Tibial nerve (tissue), 4 donors: ENCODE data around the gene UBE2E1. TPM values are rescaled to one million over a fixed set of nuclear protein-coding genes. Genes with fewer than 3 reads are reported as not detected.

Source experiments
- DNase-seq, 2 donors: peaks; one replicate each; pipeline ENCODE4 v3.0.0-alpha.2; 2019; ENCODE audit warnings: low spot score in 2 of 2
- H3K27ac ChIP-seq, 4 donors: fragments of 200-600 bp; sonication (generic) in 3 of 4; one replicate each; pipeline ENCODE4 v1.5.1; 2017 to 2019; ENCODE audit warnings: mild to moderate bottlenecking in 1 of 4
- H3K27me3 ChIP-seq, 2 donors: fragments of 200-600 bp; sonication (generic) in 1 of 2; one replicate each; pipeline versions ENCODE4 v1.5.1 to v1.6.0; 2017 to 2019
- H3K36me3 ChIP-seq, 3 donors: fragments of 200-600 bp; sonication (generic); one replicate each; pipeline ENCODE4 v1.5.1; 2018 to 2019
- H3K4me1 ChIP-seq, 4 donors: fragments of 200-600 bp; sonication (generic) in 3 of 4; one replicate each; pipeline ENCODE4 v1.5.1; 2017 to 2019
- H3K4me3 ChIP-seq, 4 donors: fragments of 200-600 bp; sonication (generic) in 3 of 4; one replicate each; pipeline ENCODE4 v1.5.1; 2017 to 2019; ENCODE audit warnings: mild to moderate bottlenecking in 1 of 4, moderate library complexity in 1 of 4
- H3K9me3 ChIP-seq, 4 donors: fragments of 200-600 bp; sonication (generic) in 3 of 4; one replicate each; pipeline ENCODE4 v1.5.1; 2017 to 2019
- EP300 ChIP-seq, 2 donors: sonication (generic); formaldehyde crosslinking; IDR thresholded peaks; one replicate each; pipeline ENCODE4 v1.6.1; 2017; ENCODE audit warnings: antibody characterized with exemption in 2 of 2, mild to moderate bottlenecking in 1 of 2
- POLR2A ChIP-seq, 2 donors: fragments of 450-650 bp; IDR thresholded peaks; one replicate each; pipeline ENCODE4 v1.6.1; 2017; ENCODE audit warnings: antibody characterized with exemption in 2 of 2, mild to moderate bottlenecking in 2 of 2, moderate library complexity in 2 of 2
- WGBS, 2 donors: methylation state at CpG; one replicate each; pipeline ENCODE4 v1.1.5; 2018; 5-methylcytosine and 5-hydroxymethylcytosine counted together
- total RNA-seq, 4 donors: library from RNA; depleted of rRNA; stranded (reverse); fragments of >200 nt; gene quantifications; one replicate each; pipeline ENCODE4 v1.1.0, GENCODE V29; 2016
- TF ChIP-seq, protein P1 (sequence below), 5 experiments: fragments of 200-600 bp in 3 of 5; fragments of 450-650 bp in 2 of 5; sonication (generic) in 3 of 5; IDR thresholded peaks; one replicate each; pipeline ENCODE4 v1.5.1; 2016 to 2019; ENCODE audit warnings: antibody characterized with exemption in 5 of 5, mild to moderate bottlenecking in 3 of 5, moderate library complexity in 2 of 5

UBE2E1 gene
- total RNA-seq, 4 donors from 2014 or later, result 55.1 to 132 (median 99.5) TPM

DNA sequence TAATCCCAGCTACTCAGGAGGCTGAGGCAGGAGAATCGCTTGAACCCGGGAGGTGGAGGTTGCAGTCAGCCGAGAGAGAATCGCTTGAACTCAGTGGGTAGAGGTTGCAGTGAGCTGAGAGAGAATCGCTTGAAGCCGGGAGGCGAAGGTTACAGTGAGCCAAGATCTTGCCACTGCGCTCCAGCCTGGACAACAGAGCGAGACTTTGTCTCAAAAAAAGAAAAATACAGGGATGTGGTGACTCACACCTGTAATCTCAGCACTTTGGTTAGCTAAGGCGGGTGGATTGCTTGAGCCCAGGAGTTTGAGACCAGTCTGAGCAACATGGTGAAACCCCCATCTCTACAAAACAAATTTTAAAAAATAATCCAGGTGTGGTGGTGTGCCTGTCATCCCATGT is 26.8 kb downstream of the UBE2E1 start:
- peaks cover 0 to 58% (median 13%) of the 10 kb centered on the region in 4 donors for H3K4me1 ChIP-seq
- 96 to 98% methylated on average over 10 of the region's 10 CpGs for WGBS, 2 donors

DNA sequence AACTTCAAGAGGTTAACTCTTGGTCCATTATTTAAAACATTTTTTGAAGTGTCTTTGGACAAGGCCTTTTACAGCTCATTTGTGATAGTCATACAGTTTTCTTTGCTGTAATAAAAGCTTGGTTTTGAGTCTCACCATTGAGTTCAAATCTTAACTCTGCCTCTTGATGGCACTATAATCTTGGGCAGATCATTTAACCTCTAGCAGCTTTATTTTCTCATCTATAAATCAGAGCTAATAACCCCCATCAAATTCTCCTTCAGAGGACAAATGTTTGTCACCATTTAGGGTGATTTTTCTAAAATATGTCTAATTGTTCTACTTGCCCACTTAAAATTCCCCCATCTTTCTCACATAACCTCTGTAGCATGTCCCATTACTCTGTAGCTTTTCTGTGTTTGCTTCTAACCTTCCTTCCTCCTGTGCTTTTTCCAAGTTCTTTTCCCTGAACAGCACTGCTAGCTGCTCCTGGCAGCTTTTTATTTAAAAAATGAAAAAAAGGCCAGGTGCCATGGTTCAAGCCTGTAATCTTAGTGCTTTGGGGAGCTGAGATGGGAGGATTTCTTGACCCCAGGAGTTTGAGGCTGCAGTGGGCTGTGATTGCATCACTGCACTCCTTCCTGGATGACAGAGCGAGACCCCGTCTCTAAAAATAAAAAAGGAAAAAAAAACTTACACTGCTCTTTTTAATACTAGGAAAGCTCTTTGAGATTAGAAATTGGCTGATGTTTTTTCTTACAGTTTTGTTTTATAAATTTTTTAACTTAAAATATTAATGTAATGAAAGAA is 28.5 kb downstream of the UBE2E1 start:
- H3K4me3 ChIP-seq, result no peak overlapping the region
- H3K4me1 ChIP-seq, result peaks cover 0 to 55% (median 12%) of the 10 kb centered on the region in 4 donors
- DNase-seq, result no peak
- H3K27me3 ChIP-seq, result no peaks in the 10 kb centered on the region
- no peaks in the 10 kb centered on the region for H3K36me3 ChIP-seq
- no peaks in the 10 kb centered on the region for H3K9me3 ChIP-seq
- 65 to 70% methylated on average over 2 of the region's 2 CpGs for WGBS, 2 donors
- H3K27ac ChIP-seq, result no peak overlapping the region
- TF ChIP-seq, protein P1, sequence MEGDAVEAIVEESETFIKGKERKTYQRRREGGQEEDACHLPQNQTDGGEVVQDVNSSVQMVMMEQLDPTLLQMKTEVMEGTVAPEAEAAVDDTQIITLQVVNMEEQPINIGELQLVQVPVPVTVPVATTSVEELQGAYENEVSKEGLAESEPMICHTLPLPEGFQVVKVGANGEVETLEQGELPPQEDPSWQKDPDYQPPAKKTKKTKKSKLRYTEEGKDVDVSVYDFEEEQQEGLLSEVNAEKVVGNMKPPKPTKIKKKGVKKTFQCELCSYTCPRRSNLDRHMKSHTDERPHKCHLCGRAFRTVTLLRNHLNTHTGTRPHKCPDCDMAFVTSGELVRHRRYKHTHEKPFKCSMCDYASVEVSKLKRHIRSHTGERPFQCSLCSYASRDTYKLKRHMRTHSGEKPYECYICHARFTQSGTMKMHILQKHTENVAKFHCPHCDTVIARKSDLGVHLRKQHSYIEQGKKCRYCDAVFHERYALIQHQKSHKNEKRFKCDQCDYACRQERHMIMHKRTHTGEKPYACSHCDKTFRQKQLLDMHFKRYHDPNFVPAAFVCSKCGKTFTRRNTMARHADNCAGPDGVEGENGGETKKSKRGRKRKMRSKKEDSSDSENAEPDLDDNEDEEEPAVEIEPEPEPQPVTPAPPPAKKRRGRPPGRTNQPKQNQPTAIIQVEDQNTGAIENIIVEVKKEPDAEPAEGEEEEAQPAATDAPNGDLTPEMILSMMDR (IDR thresholded peaks at IDR 0.05), result peak in 1 of 5 experiments; percentile 22
- TF ChIP-seq EP300 (IDR thresholded peaks at IDR 0.05), result no peak
- no peak for TF ChIP-seq POLR2A (IDR thresholded peaks at IDR 0.05)

More for the DNA sequence above, 26.8 kb downstream of the UBE2E1 start:
- no peak for DNase-seq
- Histone ChIP-seq H3K4me3 (no peak overlapping the region), H3K36me3 (no peaks in the 10 kb centered on the region), H3K27ac (no peak overlapping the region), H3K9me3 (no peaks in the 10 kb centered on the region), H3K27me3 (no peaks in the 10 kb centered on the region)
- no peak for TF ChIP-seq POLR2A (IDR thresholded peaks at IDR 0.05)
- TF ChIP-seq, protein P1 (IDR thresholded peaks at IDR 0.05), result no peak
- no peak for TF ChIP-seq EP300 (IDR thresholded peaks at IDR 0.05)

DNA sequence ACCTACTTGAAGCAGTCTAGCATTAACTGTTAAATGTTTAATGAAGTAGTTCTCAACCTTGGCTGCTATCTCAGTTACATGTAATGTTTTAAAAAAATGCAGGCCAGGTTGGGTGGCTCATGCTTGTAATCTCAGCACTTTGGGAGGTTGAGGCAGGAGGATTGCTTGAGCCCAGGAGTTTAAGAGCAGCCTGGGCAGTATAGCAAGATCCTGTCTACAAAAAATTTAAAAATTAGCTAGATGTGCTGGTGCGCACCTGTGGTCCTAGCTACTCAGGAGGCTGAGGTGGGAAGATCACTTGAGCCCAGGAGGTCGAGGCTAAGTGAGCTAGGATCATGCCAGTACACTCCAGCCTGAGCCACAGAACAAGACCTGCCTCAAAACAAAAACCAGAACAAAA is 29.3 kb downstream of the UBE2E1 start:
- 97 to 100% methylated on average over 2 of the region's 2 CpGs for WGBS, 2 donors
- Histone ChIP-seq H3K27ac (no peak overlapping the region), H3K27me3 (no peaks in the 10 kb centered on the region), H3K4me3 (no peak overlapping the region), H3K9me3 (no peaks in the 10 kb centered on the region), H3K36me3 (no peaks in the 10 kb centered on the region), H3K4me1 (peaks cover 0 to 47% (median 12%) of the 10 kb centered on the region in 4 donors)
- no peak for TF ChIP-seq POLR2A (IDR thresholded peaks at IDR 0.05)
- TF ChIP-seq, protein P1 (IDR thresholded peaks at IDR 0.05), result no peak
- TF ChIP-seq EP300 (IDR thresholded peaks at IDR 0.05), result no peak
- DNase-seq, result no peak

DNA sequence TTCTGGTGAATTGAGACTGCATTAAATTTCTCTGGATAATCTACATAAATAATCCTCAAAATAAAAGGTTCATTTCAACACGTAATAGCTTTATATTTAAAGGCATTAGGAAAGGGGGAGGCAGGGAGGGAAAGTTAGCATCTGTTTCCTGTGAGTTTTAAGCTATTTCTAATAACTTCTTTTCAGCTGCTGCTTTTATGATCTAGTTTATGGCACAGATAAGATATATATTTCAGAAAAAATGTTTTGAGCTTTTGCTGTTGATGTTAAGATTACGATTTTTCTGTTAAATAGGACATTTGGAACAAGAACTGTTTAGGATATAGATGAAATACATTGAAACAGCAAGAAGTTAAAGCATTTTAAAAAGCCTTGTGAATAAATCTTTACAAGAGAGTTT is 30.0 kb downstream of the UBE2E1 start:
- H3K27ac ChIP-seq, result no peak overlapping the region
- no peaks in the 10 kb centered on the region for H3K9me3 ChIP-seq
- DNase-seq, result no peak
- no peak overlapping the region for H3K4me3 ChIP-seq
- H3K27me3 ChIP-seq, result no peaks in the 10 kb centered on the region
- H3K36me3 ChIP-seq, result no peaks in the 10 kb centered on the region
- TF ChIP-seq, protein P1 (IDR thresholded peaks at IDR 0.05), result no peak
- no peak for TF ChIP-seq EP300 (IDR thresholded peaks at IDR 0.05)
- TF ChIP-seq POLR2A (IDR thresholded peaks at IDR 0.05), result no peak
- peaks cover 0 to 43% (median 12%) of the 10 kb centered on the region in 4 donors for H3K4me1 ChIP-seq
- WGBS, 2 donors, result 70 to 75% methylated on average over 2 of the region's 2 CpGs

DNA sequence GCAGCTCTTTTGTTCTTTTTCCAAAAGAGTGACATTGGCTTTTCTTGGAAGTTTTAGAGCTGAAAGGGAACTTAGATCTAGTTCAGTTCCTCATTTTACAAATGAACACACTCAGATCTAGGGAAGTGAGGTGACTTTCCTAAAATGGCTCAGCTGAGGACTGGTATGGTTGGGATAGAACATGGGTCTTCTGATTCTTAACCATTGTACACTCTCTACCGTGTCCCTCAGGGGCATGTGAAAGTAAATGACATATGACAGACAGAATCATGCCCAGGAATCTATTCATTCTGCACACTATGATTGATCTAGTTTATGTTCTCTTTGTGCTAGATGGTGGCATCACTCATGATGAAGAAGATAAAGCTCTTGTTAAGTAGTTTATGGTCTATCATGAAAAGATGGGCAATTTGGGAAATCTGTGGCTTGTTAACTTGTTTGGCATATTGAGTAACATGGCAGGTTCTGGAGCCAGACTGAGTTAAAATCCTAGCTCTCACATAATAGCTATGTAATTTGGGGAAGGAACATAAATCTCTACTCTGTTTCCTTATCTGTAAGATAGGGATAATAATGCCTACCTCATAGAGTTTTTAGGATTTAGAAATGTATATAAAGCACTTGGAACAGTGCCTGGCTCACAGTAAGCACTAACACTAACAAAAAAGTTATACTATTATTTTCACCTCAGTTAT is 30.9 kb downstream of the UBE2E1 start:
- no peak overlapping the region for H3K27ac ChIP-seq
- no peak for DNase-seq
- 39 to 61% methylated on average over 1 of the region's 1 CpG for WGBS, 2 donors
- H3K27me3 ChIP-seq, result no peaks in the 10 kb centered on the region
- H3K9me3 ChIP-seq, result no peaks in the 10 kb centered on the region
- no peaks in the 10 kb centered on the region for H3K36me3 ChIP-seq
- peaks cover 0 to 43% (median 12%) of the 10 kb centered on the region in 4 donors for H3K4me1 ChIP-seq
- no peak for TF ChIP-seq POLR2A (IDR thresholded peaks at IDR 0.05)
- TF ChIP-seq EP300 (IDR thresholded peaks at IDR 0.05), result no peak
- TF ChIP-seq, protein P1 (IDR thresholded peaks at IDR 0.05), result no peak
- no peak overlapping the region for H3K4me3 ChIP-seq
